BJ (cell line): ENCODE results near the gene INPP5A. TPM values are rescaled to one million over a fixed set of nuclear protein-coding genes. Genes with fewer than 3 reads are reported as not detected.

Experiments
- CTCF ChIA-PET: fragments of 350-600 bp; formaldehyde crosslinking; extraction: SDS; loops from one replicate; lab custom pipeline; 2021; ENCODE audit warnings: antibody characterized with exemption, inconsistent platforms; lab: Yijun Ruan, JAX
- POLR2A ChIA-PET: fragments of 300-600 bp; sonication (Branson Sonifier 250); formaldehyde crosslinking; extraction: SDS; loops from one replicate; lab custom pipeline; 2021; ENCODE audit warnings: antibody characterized with exemption; lab: Charles Lee
- DNase-seq: peaks from one replicate; pipeline ENCODE4 v3.0.0-alpha.2; 2011; ENCODE audit warnings: low read depth
- H3K27me3 ChIP-seq: 2 replicates; pipeline ENCODE4 v1.6.0; 2011; ENCODE audit warnings: low read length; ENCODE audit not compliant: control insufficient read depth, insufficient read depth
- H3K36me3 ChIP-seq: 2 replicates; pipeline ENCODE4 v1.5.1; 2011; ENCODE audit warnings: low read length; ENCODE audit not compliant: control insufficient read depth, insufficient read depth
- H3K4me3 ChIP-seq: 2 replicates; pipeline ENCODE4 v1.5.1; 2011; ENCODE audit warnings: low read depth, mild to moderate bottlenecking, control low read depth, low read length
- polyA plus RNA-seq: library from polyadenylated mRNA; depleted of rRNA; stranded (reverse); fragments of >200 nt; gene quantifications from 2 replicates; pipeline ENCODE4 v1.2.3, GENCODE V29; 2011
- TF ChIP-seq, protein P1 (sequence below): IDR thresholded peaks from 2 replicates; pipeline ENCODE4 v1.5.1; 2011; ENCODE audit warnings: low read depth, mild to moderate bottlenecking, control low read depth, inconsistent platforms, low read length, moderate library complexity; ENCODE audit not compliant: insufficient read depth

The INPP5A gene
- polyA plus RNA-seq, 1 experiment: 60.1 TPM

DNA sequence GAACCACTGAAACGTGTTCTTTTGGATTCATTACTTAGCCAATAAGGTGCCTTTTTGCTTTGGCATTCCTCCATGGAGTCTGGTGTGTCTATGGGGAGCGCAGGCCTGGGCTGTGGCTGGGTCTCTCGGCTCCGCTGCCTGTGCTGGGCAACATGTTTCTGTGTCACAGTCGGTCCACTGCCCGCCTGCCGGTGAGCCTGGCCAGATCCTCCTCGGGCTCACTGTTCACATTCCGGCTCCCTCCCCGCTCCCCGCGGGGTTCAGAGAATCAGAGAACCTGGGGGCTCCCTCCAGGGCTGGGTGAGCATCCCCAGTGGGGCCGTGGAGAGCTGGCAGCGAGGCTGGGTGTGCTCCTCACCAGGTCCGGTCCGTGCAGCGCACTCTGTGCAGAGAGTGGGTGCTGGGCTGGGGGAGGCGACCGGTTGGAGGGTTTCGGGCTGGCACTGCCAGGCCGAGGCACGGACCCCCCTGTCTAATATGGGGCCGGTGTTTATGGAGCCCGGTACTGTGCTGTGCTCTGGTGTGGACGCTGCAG is 70.4 kb downstream of the INPP5A start:
- Histone ChIP-seq H3K36me3 (peaks cover 2% of the 10 kb centered on the region; the same call in 1 of the 2 replicates), H3K27me3 (no peaks in the 10 kb centered on the region), H3K4me3 (no peak overlapping the region)
- DNase-seq: no peak
- ChIA-PET CTCF (no interaction called here), POLR2A (no interaction called here)
- TF ChIP-seq, protein P1, sequence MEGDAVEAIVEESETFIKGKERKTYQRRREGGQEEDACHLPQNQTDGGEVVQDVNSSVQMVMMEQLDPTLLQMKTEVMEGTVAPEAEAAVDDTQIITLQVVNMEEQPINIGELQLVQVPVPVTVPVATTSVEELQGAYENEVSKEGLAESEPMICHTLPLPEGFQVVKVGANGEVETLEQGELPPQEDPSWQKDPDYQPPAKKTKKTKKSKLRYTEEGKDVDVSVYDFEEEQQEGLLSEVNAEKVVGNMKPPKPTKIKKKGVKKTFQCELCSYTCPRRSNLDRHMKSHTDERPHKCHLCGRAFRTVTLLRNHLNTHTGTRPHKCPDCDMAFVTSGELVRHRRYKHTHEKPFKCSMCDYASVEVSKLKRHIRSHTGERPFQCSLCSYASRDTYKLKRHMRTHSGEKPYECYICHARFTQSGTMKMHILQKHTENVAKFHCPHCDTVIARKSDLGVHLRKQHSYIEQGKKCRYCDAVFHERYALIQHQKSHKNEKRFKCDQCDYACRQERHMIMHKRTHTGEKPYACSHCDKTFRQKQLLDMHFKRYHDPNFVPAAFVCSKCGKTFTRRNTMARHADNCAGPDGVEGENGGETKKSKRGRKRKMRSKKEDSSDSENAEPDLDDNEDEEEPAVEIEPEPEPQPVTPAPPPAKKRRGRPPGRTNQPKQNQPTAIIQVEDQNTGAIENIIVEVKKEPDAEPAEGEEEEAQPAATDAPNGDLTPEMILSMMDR: no peak

DNA sequence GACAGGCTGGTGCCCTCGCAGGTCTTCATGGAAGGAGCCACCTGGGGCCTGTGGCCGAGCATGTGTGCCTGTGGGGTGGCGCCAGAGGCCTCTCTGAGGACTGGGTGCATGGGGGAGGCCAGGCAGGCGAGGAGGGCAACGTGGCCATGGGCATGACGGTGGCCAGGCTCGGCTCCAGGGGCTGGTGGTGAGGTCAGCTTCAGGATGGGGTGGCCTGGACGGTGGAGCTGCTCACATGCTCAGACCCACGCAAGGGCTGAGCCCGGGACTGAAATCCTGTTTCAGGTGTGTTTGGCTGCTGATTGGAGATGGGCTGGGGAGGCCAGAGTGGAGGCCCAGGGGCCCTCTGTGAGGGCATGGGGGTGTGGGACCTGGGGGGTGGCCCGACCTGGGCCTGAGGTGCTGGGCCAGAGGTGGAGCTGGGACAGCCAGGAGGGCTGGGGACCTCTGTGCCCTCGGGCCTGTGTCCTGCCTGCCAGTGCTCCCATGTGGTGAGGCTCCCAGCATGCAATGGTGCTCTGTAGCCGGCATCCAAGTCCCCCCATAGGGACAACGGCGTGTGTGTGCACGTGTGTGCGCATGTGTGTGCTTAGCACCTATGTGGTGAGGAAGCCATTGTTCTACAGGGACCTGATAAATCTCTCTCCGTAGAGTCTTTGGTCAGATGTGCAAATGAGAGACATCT is 71.1 kb downstream of the INPP5A start:
- no peak overlapping the region for H3K4me3 ChIP-seq
- H3K27me3 ChIP-seq: no peaks in the 10 kb centered on the region
- ChIA-PET CTCF (no interaction called here), POLR2A (no interaction called here)
- TF ChIP-seq, protein P1: no peak
- H3K36me3 ChIP-seq: peaks cover 2% of the 10 kb centered on the region; the same call in 1 of the 2 replicates
- no peak for DNase-seq

DNA sequence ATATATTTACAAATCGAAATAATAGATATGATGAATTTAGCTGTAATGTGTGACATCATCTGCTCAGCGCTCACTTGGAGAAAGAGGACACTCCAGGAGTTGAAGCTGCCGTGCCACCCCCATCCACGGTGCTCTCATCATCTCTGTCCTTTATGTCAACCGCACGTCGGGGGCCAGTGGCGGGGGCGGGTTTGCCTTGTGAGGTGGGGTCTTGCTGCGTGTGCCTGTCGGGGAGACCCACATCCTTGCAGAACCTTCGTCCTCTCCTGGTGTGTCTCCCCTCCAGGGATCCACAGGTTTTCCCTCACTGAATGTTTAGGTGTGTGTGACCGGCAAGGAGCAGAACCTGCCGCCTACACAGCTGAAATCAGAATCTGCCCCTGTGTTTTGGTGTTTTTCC is 71.6 kb downstream of the INPP5A start:
- POLR2A ChIA-PET: no interaction called here
- Histone ChIP-seq H3K36me3 (peaks cover 2% of the 10 kb centered on the region; the same call in 1 of the 2 replicates), H3K4me3 (no peak overlapping the region), H3K27me3 (no peaks in the 10 kb centered on the region)
- TF ChIP-seq, protein P1: no peak
- CTCF ChIA-PET: no interaction called here
- no peak for DNase-seq

DNA sequence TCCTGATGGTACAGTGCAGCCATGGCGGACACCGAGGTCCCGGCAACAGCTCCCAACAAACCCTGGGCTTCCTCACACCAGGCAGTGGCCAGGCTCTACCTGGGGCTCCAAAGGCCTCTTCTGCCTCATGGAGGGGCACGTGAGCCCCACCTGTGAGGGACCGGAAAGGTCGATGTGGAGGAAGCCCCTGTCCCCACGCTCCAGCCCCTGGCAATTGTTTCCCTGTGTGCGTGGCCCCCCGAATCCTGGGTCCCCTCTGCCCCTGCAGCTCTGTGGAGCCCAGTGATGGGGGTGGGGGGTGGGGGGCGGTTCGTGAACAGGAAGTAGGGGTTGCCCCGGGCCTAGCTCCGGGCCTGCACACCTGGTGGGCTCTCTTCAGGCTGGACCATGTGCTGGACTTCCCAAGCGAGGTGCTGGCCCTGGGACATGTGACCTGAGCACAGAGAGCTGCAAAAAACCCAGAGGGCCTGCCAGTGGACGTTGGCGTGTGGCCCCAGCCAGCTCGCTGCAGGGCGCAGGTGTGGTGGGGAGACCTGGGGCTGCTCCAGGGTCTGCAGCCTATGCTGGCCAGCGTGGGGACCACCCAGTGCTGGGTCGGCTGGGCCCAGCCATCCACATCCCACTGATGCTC is 72.6 kb downstream of the INPP5A start:
- peaks cover 3% of the 10 kb centered on the region; the same call in 1 of the 2 replicates for H3K36me3 ChIP-seq
- DNase-seq: no peak
- TF ChIP-seq, protein P1: no peak
- ChIA-PET CTCF (interaction anchor here (1.1 kb wide), 2 partner anchors 13 to 96 kb away, joined by 3 read pairs; no protein-coding TSS in a partner anchor), POLR2A (no interaction called here)
- H3K27me3 ChIP-seq: no peaks in the 10 kb centered on the region
- no peak overlapping the region for H3K4me3 ChIP-seq
